Activated CD4-positive, alpha-beta T cell treated with anti-CD3 and anti-CD28 coated beads for 4 hours (primary cell): ENCODE data around the gene EMC8.
"Not testable (repeated sequence)": the region's sequence is repeated elsewhere in the genome, so short reads cannot be mapped to it uniquely, and the experiment has no call there.

ENCODE experiments used
- DNase-seq, 2 donors: peaks; one replicate each; pipeline ENCODE4 v3.0.0-alpha.2; 2020

The EMC8 gene

GRCh38 chr16:85834741-85835140, 35.4 kb upstream of the EMC8 start:
- DNase-seq, result no peak

- no peak for DNase-seq
These were observed 34.0 kb upstream of the EMC8 start for GRCh38 chr16:85833219-85833920.

- no peak for DNase-seq
These were observed 33.4 kb upstream of the EMC8 start for GRCh38 chr16:85832570-85833218.

- DNase-seq, result no peak
These were observed 31.5 kb upstream of the EMC8 start for GRCh38 chr16:85830821-85831220.

GRCh38 chr16:85829751-85830445, 30.6 kb upstream of the EMC8 start:
- DNase-seq, result no peak

GRCh38 chr16:85829171-85829719, 29.9 kb upstream of the EMC8 start:
- no peak for DNase-seq

GRCh38 chr16:85828166-85828565, 28.8 kb upstream of the EMC8 start:
- no peak for DNase-seq

- no peak for DNase-seq
These were observed 27.4 kb upstream of the EMC8 start for GRCh38 chr16:85826686-85827247.

- no peak for DNase-seq
These were observed 26.0 kb upstream of the EMC8 start for GRCh38 chr16:85825326-85825725.

- DNase-seq, result no peak
These were observed 25.1 kb upstream of the EMC8 start for GRCh38 chr16:85824161-85825135.

- no peak for DNase-seq
These were observed 24.1 kb upstream of the EMC8 start for GRCh38 chr16:85823328-85823920.

- no peak for DNase-seq
These were observed 22.8 kb upstream of the EMC8 start for GRCh38 chr16:85822145-85822544.

- peak; percentile 72 to 79 for DNase-seq
These were observed 22.2 kb upstream of the EMC8 start for GRCh38 chr16:85821390-85822135.

GRCh38 chr16:85820604-85821372, 21.4 kb upstream of the EMC8 start:
- no peak for DNase-seq

GRCh38 chr16:85819771-85820170, 20.4 kb upstream of the EMC8 start:
- no peak for DNase-seq

GRCh38 chr16:85819245-85819644, 19.9 kb upstream of the EMC8 start:
- peak; percentile 78 to 87 for DNase-seq

GRCh38 chr16:85817195-85817594, 17.9 kb upstream of the EMC8 start:
- DNase-seq, result not testable (repeated sequence)

- DNase-seq, result no peak
These were observed 16.8 kb upstream of the EMC8 start for GRCh38 chr16:85816159-85816558.

- no peak for DNase-seq
These were observed 13.7 kb upstream of the EMC8 start for GRCh38 chr16:85812811-85813700.
